HG03571 (cell line): ENCODE measurements around the gene SPATA6L.
"Not testable (repeated sequence)": the region's sequence is repeated elsewhere in the genome, so short reads cannot be mapped to it uniquely, and the experiment has no call there.

Experiments
- ATAC-seq: cut with Tn5 transposase; IDR thresholded peaks from one replicate; pipeline ENCODE4 v1.9.1; 2021; ENCODE audit not compliant: unreplicated experiment

Gene SPATA6L

GRCh38 chr9:4640027-4640426, 26.3 kb downstream of the SPATA6L start:
- ATAC-seq: no peak

GRCh38 chr9:4639420-4639819, 26.9 kb downstream of the SPATA6L start:
- no peak for ATAC-seq

GRCh38 chr9:4638968-4639367, 27.3 kb downstream of the SPATA6L start:
- no peak for ATAC-seq

GRCh38 chr9:4630836-4631235, 35.4 kb downstream of the SPATA6L start:
- no peak for ATAC-seq

GRCh38 chr9:4622016-4622415, 44.3 kb downstream of the SPATA6L start:
- ATAC-seq: no peak

GRCh38 chr9:4620881-4621555, 45.3 kb downstream of the SPATA6L start:
- no peak for ATAC-seq

- ATAC-seq: no peak
Measured at GRCh38 chr9:4620057-4620765, 46.1 kb downstream of the SPATA6L start.

- ATAC-seq: no peak
Measured at GRCh38 chr9:4618700-4619099, 47.6 kb downstream of the SPATA6L start.

- ATAC-seq: no peak
Measured at GRCh38 chr9:4617752-4618151, 48.5 kb downstream of the SPATA6L start.

- no peak for ATAC-seq
Measured at GRCh38 chr9:4615778-4616177, 50.5 kb downstream of the SPATA6L start.

- ATAC-seq: no peak
Measured at GRCh38 chr9:4615251-4615650, 51.0 kb downstream of the SPATA6L start.

- no peak for ATAC-seq
Measured at GRCh38 chr9:4614627-4615026, 51.7 kb downstream of the SPATA6L start.

GRCh38 chr9:4606033-4606432, 60.2 kb downstream of the SPATA6L start:
- ATAC-seq: not testable (repeated sequence)

- no peak for ATAC-seq
Measured at GRCh38 chr9:4604678-4605095, 61.6 kb downstream of the SPATA6L start.

- ATAC-seq: no peak
Measured at GRCh38 chr9:4603830-4604229, 62.5 kb downstream of the SPATA6L start.

GRCh38 chr9:4600368-4600767, 65.9 kb downstream of the SPATA6L start:
- no peak for ATAC-seq

- ATAC-seq: no peak
Measured at GRCh38 chr9:4596165-4596922, 69.9 kb downstream of the SPATA6L start.

- no peak for ATAC-seq
Measured at GRCh38 chr9:4594994-4595393, 71.3 kb downstream of the SPATA6L start.

GRCh38 chr9:4594545-4594944, 71.7 kb downstream of the SPATA6L start:
- ATAC-seq: no peak

- no peak for ATAC-seq
Measured at GRCh38 chr9:4592886-4593285, 73.4 kb downstream of the SPATA6L start.

- ATAC-seq: no peak
Measured at GRCh38 chr9:4592295-4592694, 74.0 kb downstream of the SPATA6L start.

- no peak for ATAC-seq
Measured at GRCh38 chr9:4591123-4591500, 75.2 kb downstream of the SPATA6L start.
